HEK293 (cell line): Measurements from ENCODE around the gene KRT71.

Experiments used
- CTCF ChIA-PET: fragments of 350-600 bp; formaldehyde crosslinking; extraction: SDS; loops from one replicate; lab custom pipeline; 2021; ENCODE audit warnings: antibody characterized with exemption; lab: Yijun Ruan, JAX
- POLR2A ChIA-PET: fragments of 300-600 bp; formaldehyde crosslinking; extraction: SDS; loops from one replicate; lab custom pipeline; 2020; ENCODE audit warnings: antibody characterized with exemption, inconsistent platforms; lab: Yijun Ruan, JAX
- H3K27ac ChIP-seq: fragments of 200-500 bp; sonication (Bioruptor generic); 2 replicates; pipeline ENCODE4 v1.5.1; 2014; ENCODE audit warnings: low read depth, low read length, control low read depth, inconsistent platforms; ENCODE audit errors: extremely low read depth
- H3K36me3 ChIP-seq, 2 experiments: fragments of 200-500 bp in 1 of 2; sonication (Bioruptor generic) in 1 of 2; 1 replicate in 1 of 2; 2 replicates in 1 of 2; pipeline ENCODE4 v1.5.1; 2014 to 2017; ENCODE audit warnings: inconsistent platforms in 2 of 2, low read length in 2 of 2; ENCODE audit not compliant: control insufficient read depth in 2 of 2, insufficient read depth in 1 of 2
- H3K4me1 ChIP-seq: fragments of 200-500 bp; sonication (Bioruptor generic); 2 replicates; pipeline ENCODE4 v1.5.1; 2014; ENCODE audit warnings: mild to moderate bottlenecking, low read length, inconsistent platforms; ENCODE audit not compliant: control insufficient read depth, insufficient read depth
- H3K4me3 ChIP-seq: 2 replicates; pipeline ENCODE4 v1.5.1; 2011; ENCODE audit warnings: low read depth, mild to moderate bottlenecking, control low read depth, low read length, moderate library complexity
- H3K9me3 ChIP-seq: fragments of 200-500 bp; sonication (Bioruptor generic); 2 replicates; pipeline ENCODE4 v1.5.1; 2014; ENCODE audit warnings: low read depth, low read length, inconsistent platforms; ENCODE audit not compliant: control insufficient read depth, insufficient read depth
- GLI2 ChIP-seq: fragments of 450-650 bp; formaldehyde crosslinking; IDR thresholded peaks from 2 replicates; pipeline ENCODE4; 2017; ENCODE audit warnings: missing biosample characterization, missing genetic modification characterization, low read depth, borderline replicate concordance
- KLF10 ChIP-seq: fragments of 450-650 bp; IDR thresholded peaks from 2 replicates; pipeline ENCODE4 v1.5.1; 2018; ENCODE audit warnings: missing biosample characterization, mild to moderate bottlenecking, missing genetic modification characterization
- REPIN1 ChIP-seq: fragments of 450-650 bp; formaldehyde crosslinking; IDR thresholded peaks from 2 replicates; pipeline ENCODE4 v1.5.1; 2017; ENCODE audit warnings: missing biosample characterization, missing genetic modification characterization, low read depth
- SCRT2 ChIP-seq: fragments of 450-650 bp; formaldehyde crosslinking; IDR thresholded peaks from 2 replicates; pipeline ENCODE4 v1.5.1; 2016; ENCODE audit warnings: missing biosample characterization, missing genetic modification characterization
- WT1 ChIP-seq: fragments of 450-650 bp; formaldehyde crosslinking; IDR thresholded peaks from 2 replicates; pipeline ENCODE4 v1.5.1; 2016; ENCODE audit warnings: missing biosample characterization, missing genetic modification characterization
- ZFHX2 ChIP-seq: fragments of 450-650 bp; formaldehyde crosslinking; conservative IDR thresholded peaks from 2 replicates; pipeline ENCODE4 v1.5.1; 2016; ENCODE audit warnings: missing biosample characterization, missing genetic modification characterization
- ZNF175 ChIP-seq: fragments of 450-650 bp; formaldehyde crosslinking; IDR thresholded peaks from 2 replicates; pipeline ENCODE4 v1.5.1; 2016; ENCODE audit warnings: missing biosample characterization, missing genetic modification characterization
- ZNF248 ChIP-seq: fragments of 450-650 bp; formaldehyde crosslinking; IDR thresholded peaks from 2 replicates; pipeline ENCODE4 v1.5.1; 2017; ENCODE audit warnings: missing biosample characterization, missing genetic modification characterization
- ZNF274 ChIP-seq, 2 experiments: fragments of 200-500 bp in 1 of 2; fragments of 450-650 bp in 1 of 2; sonication (Bioruptor generic) in 1 of 2; formaldehyde crosslinking in 1 of 2; IDR thresholded peaks; 2 replicates each; pipeline versions ENCODE4 v1.5.1 to v1.6.1; 2014 to 2016; ENCODE audit warnings: borderline replicate concordance in 1 of 2, inconsistent platforms in 1 of 2, low read length in 1 of 2, missing biosample characterization in 1 of 2, missing genetic modification characterization in 1 of 2
- ZNF362 ChIP-seq: fragments of 450-650 bp; formaldehyde crosslinking; IDR thresholded peaks from 2 replicates; pipeline ENCODE4 v1.5.1; 2016; ENCODE audit warnings: missing biosample characterization, missing genetic modification characterization
- ZNF426 ChIP-seq: fragments of 450-650 bp; formaldehyde crosslinking; IDR thresholded peaks from 2 replicates; pipeline ENCODE4 v1.5.1; 2017; ENCODE audit warnings: missing biosample characterization, missing genetic modification characterization, mild to moderate bottlenecking, inconsistent platforms, moderate library complexity
- ZNF48 ChIP-seq: fragments of 450-650 bp; formaldehyde crosslinking; IDR thresholded peaks from 2 replicates; pipeline ENCODE4 v1.5.1; 2016; ENCODE audit warnings: missing biosample characterization, missing genetic modification characterization
- ZNF549 ChIP-seq: fragments of 450-650 bp; IDR thresholded peaks from 2 replicates; pipeline ENCODE4 v1.5.1; 2018; ENCODE audit warnings: missing biosample characterization, missing genetic modification characterization, mild to moderate bottlenecking, inconsistent platforms, moderate library complexity
- ZNF571 ChIP-seq: fragments of 450-650 bp; formaldehyde crosslinking; IDR thresholded peaks from 2 replicates; pipeline ENCODE4 v1.5.0; 2017; ENCODE audit warnings: missing biosample characterization, missing genetic modification characterization
- ZNF768 ChIP-seq: fragments of 450-650 bp; formaldehyde crosslinking; IDR thresholded peaks from 2 replicates; pipeline ENCODE4 v1.5.1; 2018; ENCODE audit warnings: missing biosample characterization, mild to moderate bottlenecking, missing genetic modification characterization
- TF ChIP-seq, protein P1 (sequence below): fragments of 450-650 bp; formaldehyde crosslinking; IDR thresholded peaks from 2 replicates; pipeline ENCODE4 v1.5.1; 2016; ENCODE audit warnings: missing biosample characterization, missing genetic modification characterization
- TF ChIP-seq, protein P2 (sequence below): fragments of 450-650 bp; formaldehyde crosslinking; IDR thresholded peaks from 2 replicates; pipeline ENCODE4 v1.5.1; 2016; ENCODE audit warnings: missing biosample characterization, missing genetic modification characterization
- TF ChIP-seq, protein P3 (sequence below): fragments of 450-650 bp; formaldehyde crosslinking; optimal IDR thresholded peaks from 2 replicates; pipeline ENCODE3; 2016; ENCODE audit warnings: missing biosample characterization, mild to moderate bottlenecking, missing genetic modification characterization
- TF ChIP-seq, protein P4 (sequence below): fragments of 450-650 bp; formaldehyde crosslinking; IDR thresholded peaks from 2 replicates; pipeline ENCODE4 v1.5.1; 2016; ENCODE audit warnings: missing biosample characterization, missing genetic modification characterization
- TF ChIP-seq, protein P5 (sequence below): fragments of 450-650 bp; IDR thresholded peaks from 2 replicates; pipeline ENCODE4 v1.5.1; 2018; ENCODE audit warnings: missing biosample characterization, missing genetic modification characterization

KRT71 gene

GRCh38 chr12:52566847-52567291 lies 13.9 kb upstream of the KRT71 start:
- no peak for TF ChIP-seq REPIN1
- TF ChIP-seq, protein P1, sequence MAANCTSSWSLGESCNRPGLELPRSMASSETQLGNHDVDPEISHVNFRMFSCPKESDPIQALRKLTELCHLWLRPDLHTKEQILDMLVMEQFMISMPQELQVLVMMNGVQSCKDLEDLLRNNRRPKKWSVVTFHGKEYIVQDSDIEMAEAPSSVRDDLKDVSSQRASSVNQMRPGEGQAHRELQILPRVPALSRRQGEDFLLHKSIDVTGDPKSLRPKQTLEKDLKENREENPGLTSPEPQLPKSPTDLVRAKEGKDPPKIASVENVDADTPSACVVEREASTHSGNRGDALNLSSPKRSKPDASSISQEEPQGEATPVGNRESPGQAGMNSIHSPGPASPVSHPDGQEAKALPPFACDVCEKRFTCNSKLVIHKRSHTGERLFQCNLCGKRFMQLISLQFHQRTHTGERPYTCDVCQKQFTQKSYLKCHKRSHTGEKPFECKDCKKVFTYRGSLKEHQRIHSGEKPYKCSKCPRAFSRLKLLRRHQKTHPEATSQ (tag by site-specific recombination): no peak
- no peak for TF ChIP-seq ZNF175
- no peak for TF ChIP-seq KLF10 (tag by site-specific recombination)
- no peaks in the 10 kb centered on the region for H3K4me1 ChIP-seq
- no peaks in the 10 kb centered on the region for H3K36me3 ChIP-seq
- H3K9me3 ChIP-seq: no peaks in the 10 kb centered on the region
- POLR2A ChIA-PET: no interaction called here
- H3K4me3 ChIP-seq: no peak overlapping the region
- H3K27ac ChIP-seq: no peak overlapping the region
- CTCF ChIA-PET: interaction anchor here (0.7 kb wide), 2 partner anchors 9 to 414 kb away, joined by 3 to 7 read pairs; no protein-coding TSS in a partner anchor

DNA sequence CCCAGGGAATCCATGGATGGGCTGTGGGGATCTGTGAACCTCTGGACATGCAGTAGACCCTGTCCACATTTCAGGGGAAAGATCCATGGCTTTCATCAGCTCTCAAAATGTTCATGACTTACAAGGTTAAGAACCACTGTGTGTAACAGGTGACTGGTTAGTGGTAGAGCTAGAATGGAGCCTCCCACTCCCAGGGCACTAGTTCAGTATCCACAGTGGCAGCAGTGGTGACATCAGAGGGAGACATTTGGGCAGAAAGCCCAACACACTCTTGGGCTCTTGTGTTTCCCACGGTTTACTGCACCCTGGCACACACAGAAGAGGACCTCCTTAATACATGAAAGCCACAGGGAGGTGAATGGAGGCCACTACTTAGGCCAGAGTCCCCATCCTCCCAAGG lies 11.6 kb upstream of the KRT71 start:
- no peak overlapping the region for H3K4me3 ChIP-seq
- H3K4me1 ChIP-seq: no peaks in the 10 kb centered on the region
- ChIA-PET CTCF (interaction anchor here (1.6 kb wide), 1 partner anchor 169 kb away, joined by 5 read pairs; no protein-coding TSS in a partner anchor), POLR2A (no interaction called here)
- H3K36me3 ChIP-seq: no peaks in the 10 kb centered on the region
- H3K27ac ChIP-seq: no peak overlapping the region
- no peaks in the 10 kb centered on the region for H3K9me3 ChIP-seq
- TF ChIP-seq, protein P2, sequence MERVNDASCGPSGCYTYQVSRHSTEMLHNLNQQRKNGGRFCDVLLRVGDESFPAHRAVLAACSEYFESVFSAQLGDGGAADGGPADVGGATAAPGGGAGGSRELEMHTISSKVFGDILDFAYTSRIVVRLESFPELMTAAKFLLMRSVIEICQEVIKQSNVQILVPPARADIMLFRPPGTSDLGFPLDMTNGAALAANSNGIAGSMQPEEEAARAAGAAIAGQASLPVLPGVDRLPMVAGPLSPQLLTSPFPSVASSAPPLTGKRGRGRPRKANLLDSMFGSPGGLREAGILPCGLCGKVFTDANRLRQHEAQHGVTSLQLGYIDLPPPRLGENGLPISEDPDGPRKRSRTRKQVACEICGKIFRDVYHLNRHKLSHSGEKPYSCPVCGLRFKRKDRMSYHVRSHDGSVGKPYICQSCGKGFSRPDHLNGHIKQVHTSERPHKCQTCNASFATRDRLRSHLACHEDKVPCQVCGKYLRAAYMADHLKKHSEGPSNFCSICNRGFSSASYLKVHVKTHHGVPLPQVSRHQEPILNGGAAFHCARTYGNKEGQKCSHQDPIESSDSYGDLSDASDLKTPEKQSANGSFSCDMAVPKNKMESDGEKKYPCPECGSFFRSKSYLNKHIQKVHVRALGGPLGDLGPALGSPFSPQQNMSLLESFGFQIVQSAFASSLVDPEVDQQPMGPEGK (tag by site-specific recombination): no peak
- TF ChIP-seq ZNF362 (tag by site-specific recombination) (no peak), ZNF768 (no peak), ZNF48 (no peak), ZNF571 (tag by site-specific recombination) (no peak), SCRT2 (peak; percentile 72), GLI2 (tag by site-specific recombination) (no peak), WT1 (no peak), ZNF549 (tag by site-specific recombination) (no peak)

GRCh38 chr12:52561880-52562449 lies 9.0 kb upstream of the KRT71 start:
- CTCF ChIA-PET: interaction anchor here (0.6 to 1.5 kb wide), 6 partner anchors 10 to 318 kb away, joined by 3 to 7 read pairs (median 3); no protein-coding TSS in a partner anchor
- no peaks in the 10 kb centered on the region for H3K9me3 ChIP-seq
- H3K4me1 ChIP-seq: no peaks in the 10 kb centered on the region
- no peak overlapping the region for H3K27ac ChIP-seq
- H3K36me3 ChIP-seq: no peaks in the 10 kb centered on the region
- H3K4me3 ChIP-seq: no peak overlapping the region
- POLR2A ChIA-PET: no interaction called here
- TF ChIP-seq ZNF274 (IDR thresholded peaks at IDR 0.05; ENCODE audit: low read length) (no peak), ZNF274 (tag by site-specific recombination; IDR thresholded peaks at IDR 0.05; ENCODE audit: borderline replicate concordance) (no peak), ZFHX2 (tag by site-specific recombination) (no peak), ZNF248 (tag by site-specific recombination) (no peak), ZNF426 (tag by site-specific recombination) (no peak)
- TF ChIP-seq, protein P3, sequence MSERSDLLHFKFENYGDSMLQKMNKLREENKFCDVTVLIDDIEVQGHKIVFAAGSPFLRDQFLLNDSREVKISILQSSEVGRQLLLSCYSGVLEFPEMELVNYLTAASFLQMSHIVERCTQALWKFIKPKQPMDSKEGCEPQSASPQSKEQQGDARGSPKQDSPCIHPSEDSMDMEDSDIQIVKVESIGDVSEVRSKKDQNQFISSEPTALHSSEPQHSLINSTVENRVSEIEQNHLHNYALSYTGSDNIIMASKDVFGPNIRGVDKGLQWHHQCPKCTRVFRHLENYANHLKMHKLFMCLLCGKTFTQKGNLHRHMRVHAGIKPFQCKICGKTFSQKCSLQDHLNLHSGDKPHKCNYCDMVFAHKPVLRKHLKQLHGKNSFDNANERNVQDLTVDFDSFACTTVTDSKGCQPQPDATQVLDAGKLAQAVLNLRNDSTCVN: no peak
- TF ChIP-seq, protein P4, sequence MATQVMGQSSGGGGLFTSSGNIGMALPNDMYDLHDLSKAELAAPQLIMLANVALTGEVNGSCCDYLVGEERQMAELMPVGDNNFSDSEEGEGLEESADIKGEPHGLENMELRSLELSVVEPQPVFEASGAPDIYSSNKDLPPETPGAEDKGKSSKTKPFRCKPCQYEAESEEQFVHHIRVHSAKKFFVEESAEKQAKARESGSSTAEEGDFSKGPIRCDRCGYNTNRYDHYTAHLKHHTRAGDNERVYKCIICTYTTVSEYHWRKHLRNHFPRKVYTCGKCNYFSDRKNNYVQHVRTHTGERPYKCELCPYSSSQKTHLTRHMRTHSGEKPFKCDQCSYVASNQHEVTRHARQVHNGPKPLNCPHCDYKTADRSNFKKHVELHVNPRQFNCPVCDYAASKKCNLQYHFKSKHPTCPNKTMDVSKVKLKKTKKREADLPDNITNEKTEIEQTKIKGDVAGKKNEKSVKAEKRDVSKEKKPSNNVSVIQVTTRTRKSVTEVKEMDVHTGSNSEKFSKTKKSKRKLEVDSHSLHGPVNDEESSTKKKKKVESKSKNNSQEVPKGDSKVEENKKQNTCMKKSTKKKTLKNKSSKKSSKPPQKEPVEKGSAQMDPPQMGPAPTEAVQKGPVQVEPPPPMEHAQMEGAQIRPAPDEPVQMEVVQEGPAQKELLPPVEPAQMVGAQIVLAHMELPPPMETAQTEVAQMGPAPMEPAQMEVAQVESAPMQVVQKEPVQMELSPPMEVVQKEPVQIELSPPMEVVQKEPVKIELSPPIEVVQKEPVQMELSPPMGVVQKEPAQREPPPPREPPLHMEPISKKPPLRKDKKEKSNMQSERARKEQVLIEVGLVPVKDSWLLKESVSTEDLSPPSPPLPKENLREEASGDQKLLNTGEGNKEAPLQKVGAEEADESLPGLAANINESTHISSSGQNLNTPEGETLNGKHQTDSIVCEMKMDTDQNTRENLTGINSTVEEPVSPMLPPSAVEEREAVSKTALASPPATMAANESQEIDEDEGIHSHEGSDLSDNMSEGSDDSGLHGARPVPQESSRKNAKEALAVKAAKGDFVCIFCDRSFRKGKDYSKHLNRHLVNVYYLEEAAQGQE (tag by site-specific recombination): no peak
- TF ChIP-seq, protein P5, sequence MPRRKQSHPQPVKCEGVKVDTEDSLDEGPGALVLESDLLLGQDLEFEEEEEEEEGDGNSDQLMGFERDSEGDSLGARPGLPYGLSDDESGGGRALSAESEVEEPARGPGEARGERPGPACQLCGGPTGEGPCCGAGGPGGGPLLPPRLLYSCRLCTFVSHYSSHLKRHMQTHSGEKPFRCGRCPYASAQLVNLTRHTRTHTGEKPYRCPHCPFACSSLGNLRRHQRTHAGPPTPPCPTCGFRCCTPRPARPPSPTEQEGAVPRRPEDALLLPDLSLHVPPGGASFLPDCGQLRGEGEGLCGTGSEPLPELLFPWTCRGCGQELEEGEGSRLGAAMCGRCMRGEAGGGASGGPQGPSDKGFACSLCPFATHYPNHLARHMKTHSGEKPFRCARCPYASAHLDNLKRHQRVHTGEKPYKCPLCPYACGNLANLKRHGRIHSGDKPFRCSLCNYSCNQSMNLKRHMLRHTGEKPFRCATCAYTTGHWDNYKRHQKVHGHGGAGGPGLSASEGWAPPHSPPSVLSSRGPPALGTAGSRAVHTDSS (tag by site-specific recombination): no peak
